ENCODE data around the gene RDM1. TPM values are rescaled to one million over a fixed set of nuclear protein-coding genes. Genes with fewer than 3 reads are reported as not detected.
A peak's percentile ranks its signal among the peaks of the same experiment; 100 is the strongest.

RDM1 gene
- total and polyA plus RNA-seq, 10 donors: 0.48 to 2.3 (median 0.52) TPM; not detected in 5

DNA sequence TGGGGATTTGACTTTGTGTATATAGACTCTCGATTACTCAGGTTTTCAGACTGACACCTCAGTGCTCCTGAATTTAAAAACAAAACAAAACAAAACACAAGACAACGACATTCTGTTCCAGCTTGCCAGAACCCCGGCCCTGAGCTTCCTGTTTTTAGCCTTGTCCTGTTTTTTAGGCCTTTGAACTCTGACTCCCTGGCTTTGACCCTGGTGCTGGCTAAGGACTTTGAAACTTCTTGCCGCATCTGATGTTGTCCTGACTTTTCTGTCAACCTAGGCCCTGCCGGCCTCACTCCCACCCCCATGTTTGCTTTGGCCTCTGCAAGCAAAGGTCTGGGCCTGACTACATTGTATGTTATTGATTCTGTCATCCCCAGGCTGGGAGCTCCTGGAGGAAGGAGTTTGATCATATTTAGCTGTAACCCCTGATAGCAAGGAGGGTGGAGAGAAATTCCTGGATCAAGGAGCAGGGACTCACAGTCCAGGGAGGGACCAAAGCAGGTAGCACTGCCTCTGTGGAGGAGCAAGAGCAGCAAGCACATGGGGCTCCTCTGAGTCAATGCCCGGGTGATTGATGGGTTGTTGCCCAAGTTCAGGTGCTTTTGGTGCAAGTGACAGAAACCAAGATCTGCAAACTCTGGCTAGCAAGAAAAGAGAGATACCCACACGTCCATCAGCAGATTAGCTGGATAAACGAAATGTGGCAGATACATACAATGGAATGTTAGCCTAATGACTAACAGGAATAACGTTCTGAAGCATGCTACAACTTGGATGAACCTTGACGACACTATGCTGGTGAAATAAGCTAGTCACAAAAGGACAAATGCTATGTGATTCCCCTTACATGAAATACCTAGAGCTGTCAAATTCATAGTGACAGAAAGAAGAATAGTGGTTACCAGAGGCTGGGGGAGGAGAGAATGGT is 43.0 kb upstream of the RDM1 start:
- no peak for DNase-seq
- TF ChIP-seq POLR2AphosphoS5 (IDR thresholded peaks at IDR 0.05): no peak
- TF ChIP-seq, protein P1, sequence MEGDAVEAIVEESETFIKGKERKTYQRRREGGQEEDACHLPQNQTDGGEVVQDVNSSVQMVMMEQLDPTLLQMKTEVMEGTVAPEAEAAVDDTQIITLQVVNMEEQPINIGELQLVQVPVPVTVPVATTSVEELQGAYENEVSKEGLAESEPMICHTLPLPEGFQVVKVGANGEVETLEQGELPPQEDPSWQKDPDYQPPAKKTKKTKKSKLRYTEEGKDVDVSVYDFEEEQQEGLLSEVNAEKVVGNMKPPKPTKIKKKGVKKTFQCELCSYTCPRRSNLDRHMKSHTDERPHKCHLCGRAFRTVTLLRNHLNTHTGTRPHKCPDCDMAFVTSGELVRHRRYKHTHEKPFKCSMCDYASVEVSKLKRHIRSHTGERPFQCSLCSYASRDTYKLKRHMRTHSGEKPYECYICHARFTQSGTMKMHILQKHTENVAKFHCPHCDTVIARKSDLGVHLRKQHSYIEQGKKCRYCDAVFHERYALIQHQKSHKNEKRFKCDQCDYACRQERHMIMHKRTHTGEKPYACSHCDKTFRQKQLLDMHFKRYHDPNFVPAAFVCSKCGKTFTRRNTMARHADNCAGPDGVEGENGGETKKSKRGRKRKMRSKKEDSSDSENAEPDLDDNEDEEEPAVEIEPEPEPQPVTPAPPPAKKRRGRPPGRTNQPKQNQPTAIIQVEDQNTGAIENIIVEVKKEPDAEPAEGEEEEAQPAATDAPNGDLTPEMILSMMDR (IDR thresholded peaks at IDR 0.05 in 8 of 11, conservative IDR thresholded peaks at IDR 0.05 in 3 of 11): no peak
- no peak for TF ChIP-seq POLR2A (IDR thresholded peaks at IDR 0.05)
- Histone ChIP-seq H3K36me3 (no peaks in the 10 kb centered on the region), H3K4me3 (no peak overlapping the region), H3K27ac (peak overlapping the region in 3 of 8 donors; percentile 23 to 39 (median 28)), H3K27me3 (replicated peaks in 1 of 7) (peaks cover 0 to 7% (median 0%) of the 10 kb centered on the region in 7 donors), H3K4me1 (peaks cover 6 to 51% (median 27%) of the 10 kb centered on the region in 6 donors), H3K9me3 (no peaks in the 10 kb centered on the region)
- intact Hi-C loops (cut with DNase I; ENCODE audit: low total_unique reads): loop anchor here (5.0 to 10.0 kb wide), 2 partner anchors 174 to 511 kb away; partner anchors contain the start of gene ZNHIT3
- 61 to 70% (median 65%) methylated on average over 10 of the region's 10 CpGs for WGBS, 5 donors

DNA sequence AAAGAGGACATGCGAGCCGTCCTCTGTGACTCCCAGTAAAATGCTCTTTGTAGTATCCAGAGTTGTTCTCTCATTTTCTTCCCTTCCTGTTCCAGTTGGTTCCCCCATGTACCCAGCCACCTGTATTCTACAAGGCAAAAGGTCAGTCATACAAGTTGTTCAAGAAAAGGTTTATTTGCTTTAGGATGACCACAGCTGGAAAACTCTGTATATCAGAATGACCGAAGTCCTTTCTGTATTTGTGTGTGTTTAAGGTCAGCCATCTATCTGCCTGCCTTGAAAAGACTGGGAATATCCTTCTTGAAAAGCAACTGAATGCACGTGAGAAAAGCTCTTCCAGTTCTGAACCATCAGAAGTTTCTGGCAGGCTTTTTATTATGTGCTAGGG is 42.4 kb upstream of the RDM1 start:
- H3K4me1 ChIP-seq: peaks cover 6 to 51% (median 27%) of the 10 kb centered on the region in 6 donors
- peaks cover 0 to 7% (median 0%) of the 10 kb centered on the region in 7 donors for H3K27me3 ChIP-seq (replicated peaks in 1 of 7)
- H3K9me3 ChIP-seq: no peaks in the 10 kb centered on the region
- no peak overlapping the region for H3K4me3 ChIP-seq
- WGBS, 5 donors: 74 to 92% (median 90%) methylated on average over 4 of the region's 4 CpGs
- no peak for DNase-seq
- H3K36me3 ChIP-seq: no peaks in the 10 kb centered on the region
- intact Hi-C loops (cut with DNase I; ENCODE audit: low total_unique reads): loop anchor here (5.0 to 10.0 kb wide), 2 partner anchors 174 to 512 kb away; partner anchors contain the start of gene ZNHIT3
- TF ChIP-seq, protein P1 (IDR thresholded peaks at IDR 0.05 in 8 of 11, conservative IDR thresholded peaks at IDR 0.05 in 3 of 11): no peak
- no peak for TF ChIP-seq POLR2AphosphoS5 (IDR thresholded peaks at IDR 0.05)
- no peak for TF ChIP-seq POLR2A (IDR thresholded peaks at IDR 0.05)
- peak overlapping the region in 2 of 8 donors; percentile 28 to 39 for H3K27ac ChIP-seq

DNA sequence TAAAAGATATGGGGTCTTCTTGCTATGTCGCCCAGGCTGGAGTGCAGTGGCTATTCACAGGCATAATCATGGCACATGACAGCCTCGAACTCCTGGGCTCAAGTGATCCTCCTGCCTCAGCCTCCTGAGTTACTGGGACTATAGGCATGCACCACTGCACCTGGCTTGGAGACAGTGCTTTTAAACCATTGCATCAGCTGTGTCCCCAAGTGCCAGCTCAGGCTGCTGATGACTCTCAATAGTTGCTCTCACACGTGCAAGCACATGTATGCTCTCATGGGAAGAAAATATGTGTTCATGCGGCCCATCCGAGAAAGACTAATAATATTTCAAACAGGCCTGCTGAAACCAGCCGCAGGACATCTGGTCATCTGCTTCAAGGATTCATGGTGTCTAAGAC is 42.0 kb upstream of the RDM1 start:
- no peaks in the 10 kb centered on the region for H3K9me3 ChIP-seq
- no peak for DNase-seq
- H3K4me3 ChIP-seq: no peak overlapping the region
- WGBS, 5 donors: 88 to 96% (median 89%) methylated on average over 6 of the region's 6 CpGs
- H3K27me3 ChIP-seq (replicated peaks in 1 of 7): peaks cover 0 to 7% (median 0%) of the 10 kb centered on the region in 7 donors
- TF ChIP-seq POLR2A (IDR thresholded peaks at IDR 0.05) (no peak), POLR2AphosphoS5 (IDR thresholded peaks at IDR 0.05) (no peak)
- TF ChIP-seq, protein P1 (IDR thresholded peaks at IDR 0.05 in 8 of 11, conservative IDR thresholded peaks at IDR 0.05 in 3 of 11): no peak
- no peaks in the 10 kb centered on the region for H3K36me3 ChIP-seq
- no peak overlapping the region for H3K27ac ChIP-seq
- intact Hi-C loops (cut with DNase I; ENCODE audit: low total_unique reads): loop anchor here (5.0 to 10.0 kb wide), 2 partner anchors 175 to 512 kb away; partner anchors contain the start of gene ZNHIT3
- H3K4me1 ChIP-seq: peaks cover 6 to 51% (median 27%) of the 10 kb centered on the region in 6 donors

DNA sequence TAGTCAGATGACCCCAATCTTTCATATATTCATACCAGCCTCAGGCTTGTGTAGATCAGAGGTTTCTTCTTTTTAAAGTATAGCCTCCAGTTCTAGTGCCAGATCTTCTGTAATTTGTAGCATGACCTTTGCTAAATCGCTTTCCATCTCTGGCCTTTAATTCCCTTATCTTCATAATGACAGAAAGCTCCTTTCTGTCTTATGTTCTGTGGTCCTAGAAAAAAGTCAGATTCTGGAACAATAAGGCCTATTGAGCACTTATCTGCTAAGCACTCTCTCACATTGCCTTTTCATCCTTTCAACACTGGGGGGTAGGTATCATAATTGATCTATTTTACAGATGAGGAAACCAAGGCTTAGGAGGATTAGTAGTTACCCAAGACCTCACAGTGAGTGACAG is 41.5 kb upstream of the RDM1 start:
- Histone ChIP-seq H3K27ac (peak overlapping the region in 1 of 8 donors; percentile 4), H3K4me3 (no peak overlapping the region), H3K36me3 (no peaks in the 10 kb centered on the region), H3K4me1 (peaks cover 6 to 47% (median 27%) of the 10 kb centered on the region in 6 donors), H3K27me3 (replicated peaks in 1 of 7) (peaks cover 0 to 7% (median 0%) of the 10 kb centered on the region in 7 donors), H3K9me3 (no peaks in the 10 kb centered on the region)
- no peak for TF ChIP-seq POLR2A (IDR thresholded peaks at IDR 0.05)
- TF ChIP-seq, protein P1 (IDR thresholded peaks at IDR 0.05 in 8 of 11, conservative IDR thresholded peaks at IDR 0.05 in 3 of 11): no peak
- no peak for TF ChIP-seq POLR2AphosphoS5 (IDR thresholded peaks at IDR 0.05)
- intact Hi-C loops (cut with DNase I; ENCODE audit: low total_unique reads): loop anchor here (5.0 to 10.0 kb wide), 2 partner anchors 175 to 513 kb away; partner anchors contain the start of gene ZNHIT3
- DNase-seq: no peak
- WGBS, 5 donors: 83 to 98% (median 92%) methylated on average over 1 of the region's 1 CpG
